ENCODE measurements around the gene SNX6. TPM values are rescaled to one million over a fixed set of nuclear protein-coding genes. Genes with fewer than 3 reads are reported as not detected.
"Not testable (repeated sequence)": the region's sequence is repeated elsewhere in the genome, so short reads cannot be mapped to it uniquely, and the experiment has no call there.

SNX6 gene
- total RNA-seq, 1 experiment from 2014 or later, result 69.3 TPM

- H4K8ac ChIP-seq (replicated peaks; ENCODE audit: insufficient read length, low read depth, low read length), result no peak overlapping the region
- Mint-ChIP-seq H3K27ac (no peak overlapping the region), H3K27me3 (ENCODE audit: low read depth) (no peaks in the 10 kb centered on the region; the same call in 1 of the 2 replicates), H3K9me3 (no peaks in the 10 kb centered on the region), H3K36me3 (ENCODE audit: insufficient read depth in 1 of 3, low read depth in 3 of 3) (no peaks in the 10 kb centered on the region), H3K4me1 (no peaks in the 10 kb centered on the region), H3K4me3 (no peak overlapping the region)
- no peak overlapping the region for H2BK15ac ChIP-seq (ENCODE audit: low read depth, low read length)
- H3K56ac ChIP-seq (ENCODE audit: insufficient read length, low read depth, low read length), result no peak overlapping the region
- H3K4me1 ChIP-seq (ENCODE audit: insufficient read depth, low read length), result no peaks in the 10 kb centered on the region
- H3K9me3 ChIP-seq (ENCODE audit: control insufficient read depth, low read depth, low read length), result no peaks in the 10 kb centered on the region
- no peak for DNase-seq
- WGBS (ENCODE audit: extremely low coverage, insufficient read length, low lambda C conversion rate), result no CpG with 5 or more reads among the region's 1 CpG
- H2AK5ac ChIP-seq (ENCODE audit: insufficient read length, low read length), result no peak overlapping the region
- H2BK20ac ChIP-seq (ENCODE audit: low read depth, low read length, poor library complexity, severe bottlenecking), result no peak overlapping the region
- H2BK12ac ChIP-seq (ENCODE audit: insufficient read length, low read depth, low read length), result no peak overlapping the region
- H3K9ac ChIP-seq (ENCODE audit: extremely low read depth, insufficient read length, low read length), result no peak overlapping the region
- no peak overlapping the region for H3K18ac ChIP-seq (ENCODE audit: insufficient read length, low read depth, low read length)
- no peak overlapping the region for H3T11ph ChIP-seq (ENCODE audit: low read length)
- no peaks in the 10 kb centered on the region for H3K79me1 ChIP-seq (ENCODE audit: insufficient read depth, low read depth, low read length, poor library complexity, severe bottlenecking)
- no peak overlapping the region for H4K5ac ChIP-seq (ENCODE audit: insufficient read length, low read depth, low read length)
- H3K23ac ChIP-seq (ENCODE audit: insufficient read length, low read depth, low read length), result no peak overlapping the region
- H3K4ac ChIP-seq (ENCODE audit: low read depth, low read length), result no peak overlapping the region
- H3K14ac ChIP-seq (ENCODE audit: insufficient read depth, low read length), result no peak overlapping the region
- no peak overlapping the region for H4K91ac ChIP-seq (ENCODE audit: insufficient read length, low read depth, low read length)
- H3K79me2 ChIP-seq (ENCODE audit: insufficient read depth, low read length), result no peaks in the 10 kb centered on the region
- no peak overlapping the region for H3K4me2 ChIP-seq (ENCODE audit: insufficient read depth, insufficient read length, low read length)
- no peaks in the 10 kb centered on the region for H3K23me2 ChIP-seq (ENCODE audit: insufficient read length, low read depth, low read length, poor library complexity, severe bottlenecking)
- TF ChIP-seq, protein P1, sequence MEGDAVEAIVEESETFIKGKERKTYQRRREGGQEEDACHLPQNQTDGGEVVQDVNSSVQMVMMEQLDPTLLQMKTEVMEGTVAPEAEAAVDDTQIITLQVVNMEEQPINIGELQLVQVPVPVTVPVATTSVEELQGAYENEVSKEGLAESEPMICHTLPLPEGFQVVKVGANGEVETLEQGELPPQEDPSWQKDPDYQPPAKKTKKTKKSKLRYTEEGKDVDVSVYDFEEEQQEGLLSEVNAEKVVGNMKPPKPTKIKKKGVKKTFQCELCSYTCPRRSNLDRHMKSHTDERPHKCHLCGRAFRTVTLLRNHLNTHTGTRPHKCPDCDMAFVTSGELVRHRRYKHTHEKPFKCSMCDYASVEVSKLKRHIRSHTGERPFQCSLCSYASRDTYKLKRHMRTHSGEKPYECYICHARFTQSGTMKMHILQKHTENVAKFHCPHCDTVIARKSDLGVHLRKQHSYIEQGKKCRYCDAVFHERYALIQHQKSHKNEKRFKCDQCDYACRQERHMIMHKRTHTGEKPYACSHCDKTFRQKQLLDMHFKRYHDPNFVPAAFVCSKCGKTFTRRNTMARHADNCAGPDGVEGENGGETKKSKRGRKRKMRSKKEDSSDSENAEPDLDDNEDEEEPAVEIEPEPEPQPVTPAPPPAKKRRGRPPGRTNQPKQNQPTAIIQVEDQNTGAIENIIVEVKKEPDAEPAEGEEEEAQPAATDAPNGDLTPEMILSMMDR (conservative IDR thresholded peaks at IDR 0.05), result no peak
- H2BK120ac ChIP-seq (ENCODE audit: low read depth, low read length, poor library complexity, severe bottlenecking), result no peak overlapping the region
- no peak overlapping the region for H2AFZ ChIP-seq (ENCODE audit: low read length)
- no peaks in the 10 kb centered on the region for H4K20me1 ChIP-seq (ENCODE audit: control insufficient read depth, insufficient read depth, insufficient read length)
- H3K27ac ChIP-seq (ENCODE audit: insufficient read length, low read depth, low read length), result no peak overlapping the region
- no peak overlapping the region for H2BK5ac ChIP-seq (ENCODE audit: insufficient read length, low read length)
- H3K27me3 ChIP-seq (ENCODE audit: insufficient read depth, low read length), result no peaks in the 10 kb centered on the region
These were observed 26.0 kb upstream of the SNX6 start for GRCh38 chr14:34655959-34656358.

DNA sequence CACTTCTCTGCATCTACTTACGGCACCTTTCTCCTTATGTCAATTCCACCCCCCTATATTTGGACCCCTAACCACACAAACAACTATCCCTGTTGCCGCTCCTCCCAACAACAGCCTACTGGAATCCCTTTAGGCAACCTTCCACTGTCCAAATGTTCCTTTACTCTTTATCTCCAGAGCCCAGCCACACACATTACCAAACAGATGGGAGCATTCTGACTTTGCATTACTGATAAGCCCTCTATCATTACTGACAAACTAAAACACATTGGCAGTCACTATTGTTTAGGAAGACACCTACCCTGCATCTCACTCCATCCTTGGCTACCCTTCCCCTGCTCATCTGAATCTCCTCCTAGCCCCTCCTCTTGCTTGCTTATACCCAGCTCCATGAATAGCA is 23.1 kb upstream of the SNX6 start:
- H3K9me3 ChIP-seq (ENCODE audit: control insufficient read depth, low read depth, low read length); H3K14ac ChIP-seq (ENCODE audit: insufficient read depth, low read length); H3K23ac ChIP-seq (ENCODE audit: insufficient read length, low read depth, low read length); H3K27ac ChIP-seq (ENCODE audit: insufficient read length, low read depth, low read length); H2BK5ac ChIP-seq (ENCODE audit: insufficient read length, low read length); H3K4me2 ChIP-seq (ENCODE audit: insufficient read depth, insufficient read length, low read length); H2AFZ ChIP-seq (ENCODE audit: low read length); H2AK5ac ChIP-seq (ENCODE audit: insufficient read length, low read length); H3K4me3 Mint-ChIP-seq; H2BK12ac ChIP-seq (ENCODE audit: insufficient read length, low read depth, low read length); H3K79me1 ChIP-seq (ENCODE audit: insufficient read depth, low read depth, low read length, poor library complexity, severe bottlenecking); H2BK120ac ChIP-seq (ENCODE audit: low read depth, low read length, poor library complexity, severe bottlenecking); H4K20me1 ChIP-seq (ENCODE audit: control insufficient read depth, insufficient read depth, insufficient read length); H2BK15ac ChIP-seq (ENCODE audit: low read depth, low read length); H3K27me3 Mint-ChIP-seq (ENCODE audit: low read depth); H3T11ph ChIP-seq (ENCODE audit: low read length); H3K27ac Mint-ChIP-seq; H3K18ac ChIP-seq (ENCODE audit: insufficient read length, low read depth, low read length); H4K8ac ChIP-seq (replicated peaks; ENCODE audit: insufficient read length, low read depth, low read length); H3K79me2 ChIP-seq (ENCODE audit: insufficient read depth, low read length); H4K91ac ChIP-seq (ENCODE audit: insufficient read length, low read depth, low read length); H3K56ac ChIP-seq (ENCODE audit: insufficient read length, low read depth, low read length); H3K27me3 ChIP-seq (ENCODE audit: insufficient read depth, low read length); H3K23me2 ChIP-seq (ENCODE audit: insufficient read length, low read depth, low read length, poor library complexity, severe bottlenecking); H4K5ac ChIP-seq (ENCODE audit: insufficient read length, low read depth, low read length); H3K4ac ChIP-seq (ENCODE audit: low read depth, low read length); H3K9me3 Mint-ChIP-seq; DNase-seq; H2BK20ac ChIP-seq (ENCODE audit: low read depth, low read length, poor library complexity, severe bottlenecking); H3K9ac ChIP-seq (ENCODE audit: extremely low read depth, insufficient read length, low read length); H3K4me1 ChIP-seq (ENCODE audit: insufficient read depth, low read length); H3K36me3 Mint-ChIP-seq (ENCODE audit: insufficient read depth in 1 of 3, low read depth in 3 of 3); H3K4me1 Mint-ChIP-seq: not testable (repeated sequence)
- WGBS (ENCODE audit: extremely low coverage, insufficient read length, low lambda C conversion rate), result no CpG with 5 or more reads among the region's 2 CpGs

Data from H9 (cell line).